Common myeloid progenitor, CD34-positive (primary cell): ENCODE results near the gene RCOR1.

Experiments used
- CTCF ChIA-PET: fragments of 350-600 bp; sonication (Branson Sonifier 250); formaldehyde crosslinking; loops from one replicate; lab custom pipeline; 2021; ENCODE audit warnings: antibody characterized with exemption; lab: Charles Lee
- POLR2A ChIA-PET: fragments of 350-600 bp; sonication (Branson Sonifier 250); formaldehyde crosslinking; loops from one replicate; lab custom pipeline; 2021; ENCODE audit warnings: antibody characterized with exemption; lab: Charles Lee
- DNase-seq, 3 donors: peaks; one replicate each; pipeline versions ENCODE4 v3.0.0 to v3.0.0-alpha.2; 2013
- H3K27ac ChIP-seq, 2 experiments: 1 replicate in 1 of 2; 2 replicates in 1 of 2; pipeline ENCODE4 v1.7.0; 2013; ENCODE audit warnings: inconsistent platforms in 2 of 2, low read length in 2 of 2, mild to moderate bottlenecking in 2 of 2, low read depth in 1 of 2, moderate library complexity in 1 of 2; ENCODE audit not compliant: severe bottlenecking in 2 of 2, insufficient read depth in 1 of 2, poor library complexity in 1 of 2
- H3K27me3 ChIP-seq, 5 experiments: replicated peaks in 2 of 5; 1 replicate in 3 of 5; 2 replicates in 2 of 5; pipeline versions ENCODE4 v1.6.1 to v1.7.0; 2013; ENCODE audit warnings: low read length in 4 of 5, mild to moderate bottlenecking in 2 of 5, moderate library complexity in 2 of 5, inconsistent platforms in 1 of 5; ENCODE audit not compliant: insufficient read depth in 5 of 5, control insufficient read depth in 4 of 5
- H3K36me3 ChIP-seq, 4 experiments: 1 replicate in 2 of 4; 2 replicates in 2 of 4; pipeline versions ENCODE4 v1.6.1 to v1.7.0; 2013; ENCODE audit warnings: low read length in 3 of 4, control low read depth in 1 of 4, mild to moderate bottlenecking in 1 of 4; ENCODE audit not compliant: control insufficient read depth in 4 of 4, insufficient read depth in 4 of 4
- H3K4me1 ChIP-seq, 4 experiments: 1 replicate in 3 of 4; 2 replicates in 1 of 4; pipeline versions ENCODE4 v1.6.1 to v1.7.1; 2013; ENCODE audit warnings: low read length in 3 of 4, mild to moderate bottlenecking in 3 of 4, control low read depth in 1 of 4, inconsistent platforms in 1 of 4, moderate library complexity in 1 of 4; ENCODE audit not compliant: control insufficient read depth in 4 of 4, insufficient read depth in 4 of 4; ENCODE audit errors: control extremely low read depth in 1 of 4
- H3K4me3 ChIP-seq, 7 experiments: 1 replicate in 4 of 7; 2 replicates in 3 of 7; pipeline versions ENCODE4 v1.5.1 to v1.7.0; 2013; ENCODE audit warnings: mild to moderate bottlenecking in 7 of 7, low read length in 6 of 7, moderate library complexity in 6 of 7, inconsistent platforms in 2 of 7, low read depth in 2 of 7, control low read depth in 1 of 7; ENCODE audit not compliant: insufficient read depth in 4 of 7, control insufficient read depth in 1 of 7; ENCODE audit errors: extremely low read depth in 1 of 7
- H3K9me3 ChIP-seq, 5 experiments: 1 replicate in 4 of 5; 2 replicates in 1 of 5; pipeline versions ENCODE4 v1.6.1 to v1.7.1; 2013; ENCODE audit warnings: low read length in 4 of 5, mild to moderate bottlenecking in 2 of 5, inconsistent platforms in 1 of 5, low read depth in 1 of 5, moderate library complexity in 1 of 5; ENCODE audit not compliant: control insufficient read depth in 4 of 5, insufficient read depth in 2 of 5; ENCODE audit errors: control extremely low read depth in 1 of 5
- WGBS: methylation state at CpG from one replicate; pipeline ENCODE4 v1.1.5; 2013; ENCODE audit not compliant: insufficient coverage; 5-methylcytosine and 5-hydroxymethylcytosine counted together

Gene RCOR1

GRCh38 chr14:102696856-102697495 lies 104.5 kb downstream of the RCOR1 start:
- no peak for DNase-seq
- POLR2A ChIA-PET: interaction anchor here (0.7 kb wide), 1 partner anchor 25 kb away, joined by 4 read pairs; no protein-coding TSS in a partner anchor
- Histone ChIP-seq H3K27me3 (no peaks in the 10 kb centered on the region), H3K4me3 (no peak overlapping the region), H3K9me3 (peaks cover 0 to 6% (median 2%) of the 10 kb centered on the region in 5 experiments), H3K36me3 (peaks cover 4 to 12% (median 8%) of the 10 kb centered on the region in 4 experiments), H3K4me1 (peaks cover 6 to 13% (median 7%) of the 10 kb centered on the region in 4 experiments), H3K27ac (no peak overlapping the region)
- WGBS: 27% methylated on average over 3 of the region's 3 CpGs
- CTCF ChIA-PET: interaction anchor here (0.6 to 1.5 kb wide), 8 partner anchors 11 to 442 kb away, joined by 3 to 4 read pairs (median 3); no protein-coding TSS in a partner anchor

- WGBS: 100% methylated on average over 3 of the region's 6 CpGs
- DNase-seq: no peak
- ChIA-PET CTCF (interaction anchor here (0.7 kb wide), 1 partner anchor 11 kb away, joined by 3 read pairs; no protein-coding TSS in a partner anchor), POLR2A (no interaction called here)
- Histone ChIP-seq H3K4me3 (no peak overlapping the region), H3K36me3 (peaks cover 5 to 15% (median 8%) of the 10 kb centered on the region in 4 experiments), H3K27me3 (no peaks in the 10 kb centered on the region), H3K9me3 (peaks cover 0 to 8% (median 2%) of the 10 kb centered on the region in 5 experiments), H3K4me1 (peaks cover 6 to 13% (median 7%) of the 10 kb centered on the region in 4 experiments), H3K27ac (no peak overlapping the region)
These were observed 105.1 kb downstream of the RCOR1 start for GRCh38 chr14:102697501-102697900.

GRCh38 chr14:102699416-102700110 lies 107.1 kb downstream of the RCOR1 start:
- peaks cover 6 to 9% (median 7%) of the 10 kb centered on the region in 4 experiments for H3K4me1 ChIP-seq
- no peak overlapping the region for H3K27ac ChIP-seq
- WGBS: no CpG with 5 or more reads among the region's 2 CpGs
- no peaks in the 10 kb centered on the region for H3K27me3 ChIP-seq
- CTCF ChIA-PET: interaction anchor here (1.4 to 1.9 kb wide), 2 partner anchors 10 to 175 kb away, joined by 5 to 6 read pairs; no protein-coding TSS in a partner anchor
- H3K4me3 ChIP-seq: no peak overlapping the region
- no peak for DNase-seq
- POLR2A ChIA-PET: no interaction called here
- peaks cover 6 to 22% (median 10%) of the 10 kb centered on the region in 5 experiments for H3K9me3 ChIP-seq
- H3K36me3 ChIP-seq: peaks cover 15 to 31% (median 23%) of the 10 kb centered on the region in 4 experiments

GRCh38 chr14:102708494-102708893 lies 116.0 kb downstream of the RCOR1 start:
- ChIA-PET CTCF (interaction anchor here (1.0 kb wide), 1 partner anchor 17 kb away, joined by 3 read pairs; no protein-coding TSS in a partner anchor), POLR2A (no interaction called here)
- WGBS: 98% methylated on average over 8 of the region's 9 CpGs
- Histone ChIP-seq H3K9me3 (peaks cover 0 to 17% (median 11%) of the 10 kb centered on the region in 5 experiments), H3K4me1 (no peaks in the 10 kb centered on the region), H3K27ac (no peak overlapping the region), H3K27me3 (no peaks in the 10 kb centered on the region), H3K36me3 (peaks cover 10 to 43% (median 25%) of the 10 kb centered on the region in 4 experiments), H3K4me3 (no peak overlapping the region)
- no peak for DNase-seq

GRCh38 chr14:102711207-102711606 lies 118.8 kb downstream of the RCOR1 start:
- POLR2A ChIA-PET: no interaction called here

GRCh38 chr14:102711946-102712345 lies 119.5 kb downstream of the RCOR1 start:
- Histone ChIP-seq H3K4me1 (no peaks in the 10 kb centered on the region), H3K36me3 (peaks cover 7 to 37% (median 26%) of the 10 kb centered on the region in 4 experiments), H3K27me3 (no peaks in the 10 kb centered on the region), H3K4me3 (no peak overlapping the region), H3K27ac (no peak overlapping the region), H3K9me3 (no peaks in the 10 kb centered on the region)
- ChIA-PET CTCF (interaction anchor here (0.7 to 2.1 kb wide), 3 partner anchors 17 to 185 kb away, joined by 3 to 8 read pairs (median 8); no protein-coding TSS in a partner anchor), POLR2A (no interaction called here)
- DNase-seq: no peak
- WGBS: 100% methylated on average over 1 of the region's 3 CpGs

More at GRCh38 chr14:102711207-102711606, 118.8 kb downstream of the RCOR1 start:
- no peak overlapping the region for H3K4me3 ChIP-seq
- WGBS: 98% methylated on average over 5 of the region's 6 CpGs
- CTCF ChIA-PET: interaction anchor here (0.7 to 2.1 kb wide), 3 partner anchors 16 to 185 kb away, joined by 3 to 8 read pairs (median 8); no protein-coding TSS in a partner anchor
- no peak overlapping the region for H3K27ac ChIP-seq
- DNase-seq: no peak
- H3K9me3 ChIP-seq: peaks cover 0 to 2% (median 0%) of the 10 kb centered on the region in 5 experiments
- no peaks in the 10 kb centered on the region for H3K27me3 ChIP-seq
- no peaks in the 10 kb centered on the region for H3K4me1 ChIP-seq
- H3K36me3 ChIP-seq: peaks cover 7 to 37% (median 25%) of the 10 kb centered on the region in 4 experiments
